GM21737 (cell line): Measurements from ENCODE around the gene TFB1M.
"Not testable (repeated sequence)": the region's sequence is repeated elsewhere in the genome, so short reads cannot be mapped to it uniquely, and the experiment has no call there.

Experiments
- ATAC-seq: cut with Tn5 transposase; IDR thresholded peaks from one replicate; pipeline ENCODE4 v1.9.1; 2021; ENCODE audit warnings: mild to moderate bottlenecking, moderate library complexity; ENCODE audit not compliant: unreplicated experiment

TFB1M gene

GRCh38 chr6:155330133-155330734, 15.9 kb upstream of the TFB1M start:
- ATAC-seq = no peak

GRCh38 chr6:155329460-155330132, 15.3 kb upstream of the TFB1M start:
- ATAC-seq = no peak

- no peak for ATAC-seq
Observed at GRCh38 chr6:155328539-155329459, 14.5 kb upstream of the TFB1M start.

GRCh38 chr6:155328074-155328538, 13.8 kb upstream of the TFB1M start:
- ATAC-seq = no peak

- ATAC-seq = no peak
Observed at GRCh38 chr6:155327326-155328073, 13.2 kb upstream of the TFB1M start.

- ATAC-seq = no peak
Observed at GRCh38 chr6:155325700-155326516, 11.6 kb upstream of the TFB1M start.

GRCh38 chr6:155324993-155325392, 10.7 kb upstream of the TFB1M start:
- no peak for ATAC-seq

- no peak for ATAC-seq
Observed at GRCh38 chr6:155324172-155324571, 9.9 kb upstream of the TFB1M start.

- no peak for ATAC-seq
Observed at GRCh38 chr6:155319902-155320301, 5.6 kb upstream of the TFB1M start.

GRCh38 chr6:155317186-155317585, 2.9 kb upstream of the TFB1M start:
- ATAC-seq = no peak

GRCh38 chr6:155316419-155316818, 2.1 kb upstream of the TFB1M start:
- ATAC-seq = no peak

GRCh38 chr6:155315516-155315871, 1.2 kb upstream of the TFB1M start:
- ATAC-seq = no peak

- peak; percentile 52 for ATAC-seq
Observed at GRCh38 chr6:155314773-155315515, 660 bp upstream of the TFB1M start.

GRCh38 chr6:155313602-155314091, 637 bp downstream of the TFB1M start:
- no peak for ATAC-seq

- not testable (repeated sequence) for ATAC-seq
Observed at GRCh38 chr6:155312950-155313349, 1.3 kb downstream of the TFB1M start.

GRCh38 chr6:155311583-155311982, 2.7 kb downstream of the TFB1M start:
- no peak for ATAC-seq

- ATAC-seq = no peak
Observed at GRCh38 chr6:155311086-155311485, 3.2 kb downstream of the TFB1M start.

- ATAC-seq = no peak
Observed at GRCh38 chr6:155310596-155310995, 3.7 kb downstream of the TFB1M start.

GRCh38 chr6:155309150-155309549, 5.1 kb downstream of the TFB1M start:
- no peak for ATAC-seq
